BLaER1 (cell line): Measurements from ENCODE around the gene DRC3.

Experiments used
- H3K27ac ChIP-seq: shearing (Covaris generic); formaldehyde crosslinking; 2 replicates; pipeline ENCODE4 v1.8.1; 2022
- H3K27me3 ChIP-seq: shearing (Covaris generic); formaldehyde crosslinking; 2 replicates; pipeline ENCODE4 v1.8.1; 2022
- H3K36me3 ChIP-seq: shearing (Covaris generic); formaldehyde crosslinking; 2 replicates; pipeline ENCODE4 v1.8.1; 2022
- H3K4me1 ChIP-seq: shearing (Covaris generic); formaldehyde crosslinking; 2 replicates; pipeline ENCODE4 v1.8.1; 2022
- H3K4me2 ChIP-seq: shearing (Covaris generic); formaldehyde crosslinking; 2 replicates; pipeline ENCODE4 v1.8.1; 2022
- H3K4me3 ChIP-seq: shearing (Covaris generic); formaldehyde crosslinking; 2 replicates; pipeline ENCODE4 v1.8.1; 2022
- H3K9ac ChIP-seq: shearing (Covaris generic); formaldehyde crosslinking; 2 replicates; pipeline ENCODE4 v1.8.1; 2022
- H3K9me3 ChIP-seq: shearing (Covaris generic); formaldehyde crosslinking; 2 replicates; pipeline ENCODE4 v1.8.1; 2022
- H4K20me1 ChIP-seq: shearing (Covaris generic); formaldehyde crosslinking; 2 replicates; pipeline ENCODE4 v1.8.1; 2022
- Cebpa-rat ChIP-seq: shearing (Covaris generic); IDR thresholded peaks from 2 replicates; pipeline ENCODE4 v1.8.1; 2022

The DRC3 gene

DNA sequence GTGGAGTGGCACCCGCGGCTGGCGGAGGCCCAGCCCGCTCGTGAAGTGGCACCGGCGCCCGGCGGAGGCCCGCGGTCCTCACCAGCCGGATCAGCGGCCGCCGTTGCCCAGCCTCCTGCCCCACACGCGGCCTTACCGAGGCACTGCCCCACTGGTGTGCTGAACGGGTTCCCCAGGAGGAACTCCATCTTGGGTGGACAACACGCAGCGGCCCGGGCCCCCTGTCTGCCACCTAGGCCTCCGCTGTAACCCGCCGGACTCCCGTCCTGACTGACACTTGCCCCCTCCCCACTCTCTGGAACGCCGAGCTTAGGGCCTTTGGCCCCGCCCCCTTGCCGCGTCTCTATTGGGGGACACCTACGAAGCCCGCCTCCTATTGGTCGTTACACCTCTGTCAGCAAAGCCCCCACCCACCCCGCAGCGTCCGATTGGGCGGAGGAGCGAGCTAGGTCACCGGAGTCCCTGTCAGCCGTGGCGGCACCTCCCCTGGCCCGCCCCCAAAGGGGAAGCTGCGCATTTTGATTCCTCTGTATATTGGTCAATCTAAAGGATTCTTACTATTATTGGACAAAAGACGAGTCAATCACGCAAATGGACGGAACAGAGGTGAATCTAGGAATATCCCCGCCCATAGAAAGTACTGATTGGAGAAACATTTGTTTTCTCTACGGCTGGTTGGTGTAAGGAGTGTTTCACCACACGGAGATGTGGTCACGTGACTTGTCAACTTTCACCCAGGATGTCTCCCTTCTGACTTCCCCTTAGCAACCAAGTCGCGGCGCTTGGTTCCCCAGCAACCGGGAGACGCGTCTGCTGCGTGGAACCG lies at the start of gene DRC3, which contains the start of gene TOM1L2:
DRC3 (plus strand) TSS at position 737 of the 826 bp plus-strand sequence. CDS start 4,737 bp downstream, outside the sequence.
TOM1L2 (minus strand) TSS at position 275 of the 826 bp plus-strand sequence; CDS start at position 188, 87 bp downstream.
- no peak for TF ChIP-seq Cebpa-rat
- H3K4me2 ChIP-seq = peak within 1 kb of the TSS; percentile 99

DNA sequence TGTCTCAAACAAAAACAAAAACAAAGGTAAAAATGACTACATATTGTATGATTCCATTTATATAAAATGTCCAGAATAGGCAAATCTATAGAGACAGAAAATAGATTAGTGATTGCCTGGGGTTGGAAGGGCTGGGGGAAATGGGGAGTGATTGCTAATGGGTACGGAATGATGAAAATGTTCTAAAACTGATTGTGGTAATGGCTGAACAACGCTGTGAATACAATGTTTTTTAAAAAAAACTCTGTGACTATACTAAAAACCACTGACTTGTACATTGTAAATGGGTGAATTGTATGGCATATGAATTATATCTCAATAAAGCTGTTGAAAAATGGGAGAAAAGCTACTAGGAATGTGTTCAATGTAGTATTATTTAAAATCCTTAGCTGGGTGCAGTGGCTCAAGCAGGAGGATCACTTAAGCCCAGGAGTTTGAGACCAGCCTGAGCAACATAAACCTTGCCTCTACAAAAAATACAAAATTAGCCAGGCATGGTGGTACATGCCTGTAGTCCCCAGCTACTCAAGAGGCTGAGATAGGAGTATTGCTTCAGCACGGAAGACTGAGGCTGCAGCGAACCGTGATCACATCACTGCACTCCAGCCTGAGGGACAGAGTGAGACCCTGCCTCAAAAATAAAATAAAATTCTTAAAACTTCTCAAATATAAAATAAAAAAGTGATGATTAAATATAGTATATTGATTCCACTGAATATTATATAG lies 48.4 kb upstream of the DRC3 start:
- H3K4me1 ChIP-seq = peaks cover 10% of the 10 kb centered on the region
- H3K9me3 ChIP-seq = no peaks in the 10 kb centered on the region
- no peaks in the 10 kb centered on the region for H4K20me1 ChIP-seq
- no peaks in the 10 kb centered on the region for H3K36me3 ChIP-seq
- no peaks in the 10 kb centered on the region for H3K27me3 ChIP-seq
- no peak overlapping the region for H3K4me2 ChIP-seq
- H3K4me3 ChIP-seq = no peak overlapping the region
- H3K27ac ChIP-seq = no peak overlapping the region
- no peak for TF ChIP-seq Cebpa-rat
- no peak overlapping the region for H3K9ac ChIP-seq

More for the DNA sequence above, at the start of gene DRC3, which contains the start of gene TOM1L2:
- Histone ChIP-seq H3K4me1 (peaks cover 20% of the 10 kb centered on the region), H3K4me3 (peak within 1 kb of the TSS; percentile 82), H3K36me3 (no peaks in the 10 kb centered on the region), H3K27me3 (no peaks in the 10 kb centered on the region), H4K20me1 (peaks cover 35% of the 10 kb centered on the region), H3K9ac (peak within 1 kb of the TSS; percentile 78), H3K27ac (peak within 1 kb of the TSS; percentile 47), H3K9me3 (no peaks in the 10 kb centered on the region)

- no peak for TF ChIP-seq Cebpa-rat
- Histone ChIP-seq H4K20me1 (no peaks in the 10 kb centered on the region), H3K4me2 (no peak overlapping the region), H3K4me3 (no peak overlapping the region), H3K27ac (no peak overlapping the region), H3K9me3 (no peaks in the 10 kb centered on the region), H3K36me3 (no peaks in the 10 kb centered on the region), H3K4me1 (peaks cover 5% of the 10 kb centered on the region), H3K9ac (no peak overlapping the region), H3K27me3 (no peaks in the 10 kb centered on the region)
Measured at GRCh38 chr17:17924857-17925250, 47.8 kb upstream of the DRC3 start.

- Histone ChIP-seq H3K4me3 (no peak overlapping the region), H4K20me1 (no peaks in the 10 kb centered on the region), H3K36me3 (no peaks in the 10 kb centered on the region), H3K9me3 (no peaks in the 10 kb centered on the region), H3K27me3 (no peaks in the 10 kb centered on the region), H3K4me2 (no peak overlapping the region), H3K4me1 (no peaks in the 10 kb centered on the region), H3K9ac (no peak overlapping the region), H3K27ac (no peak overlapping the region)
- no peak for TF ChIP-seq Cebpa-rat
Measured at GRCh38 chr17:17926036-17926435, 46.6 kb upstream of the DRC3 start.

DNA sequence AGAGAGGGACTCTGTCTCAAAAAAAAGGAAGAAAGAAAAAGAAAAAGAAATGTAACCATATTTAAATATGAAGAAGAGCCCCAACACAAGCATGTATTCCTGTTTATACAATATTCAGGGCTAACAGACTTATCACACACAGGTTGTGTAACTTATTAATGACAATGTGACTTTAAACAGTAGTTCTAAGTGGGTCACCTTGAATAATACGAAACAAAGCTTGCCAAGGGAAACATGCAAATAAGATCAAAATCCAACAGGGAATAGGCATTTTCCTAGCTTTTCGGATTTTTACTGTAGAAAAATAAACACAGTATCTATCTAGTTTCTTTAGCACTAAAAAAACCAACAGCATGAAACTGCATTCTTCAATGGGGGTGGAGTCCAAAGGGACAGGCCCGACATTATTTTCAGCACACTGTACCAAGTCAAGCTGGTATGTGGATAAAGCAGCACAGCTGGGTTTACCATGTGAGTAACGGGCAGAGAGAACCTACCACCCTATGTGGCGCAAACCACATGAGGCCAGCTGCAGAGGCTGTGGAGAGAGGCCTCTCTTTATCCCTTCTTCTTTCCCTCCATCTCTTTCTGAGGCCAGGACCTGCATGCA lies 45.7 kb upstream of the DRC3 start:
- Histone ChIP-seq H3K9me3 (no peaks in the 10 kb centered on the region), H3K4me3 (no peak overlapping the region), H3K27me3 (no peaks in the 10 kb centered on the region), H4K20me1 (no peaks in the 10 kb centered on the region), H3K4me1 (no peaks in the 10 kb centered on the region), H3K27ac (no peak overlapping the region), H3K36me3 (no peaks in the 10 kb centered on the region), H3K9ac (no peak overlapping the region), H3K4me2 (no peak overlapping the region)
- no peak for TF ChIP-seq Cebpa-rat

- Histone ChIP-seq H3K4me1 (no peaks in the 10 kb centered on the region), H3K27me3 (no peaks in the 10 kb centered on the region), H3K4me2 (no peak overlapping the region), H3K9me3 (no peaks in the 10 kb centered on the region), H3K9ac (no peak overlapping the region), H3K4me3 (no peak overlapping the region), H4K20me1 (no peaks in the 10 kb centered on the region), H3K36me3 (no peaks in the 10 kb centered on the region), H3K27ac (no peak overlapping the region)
- no peak for TF ChIP-seq Cebpa-rat
Measured at GRCh38 chr17:17928398-17929287, 44.0 kb upstream of the DRC3 start.

DNA sequence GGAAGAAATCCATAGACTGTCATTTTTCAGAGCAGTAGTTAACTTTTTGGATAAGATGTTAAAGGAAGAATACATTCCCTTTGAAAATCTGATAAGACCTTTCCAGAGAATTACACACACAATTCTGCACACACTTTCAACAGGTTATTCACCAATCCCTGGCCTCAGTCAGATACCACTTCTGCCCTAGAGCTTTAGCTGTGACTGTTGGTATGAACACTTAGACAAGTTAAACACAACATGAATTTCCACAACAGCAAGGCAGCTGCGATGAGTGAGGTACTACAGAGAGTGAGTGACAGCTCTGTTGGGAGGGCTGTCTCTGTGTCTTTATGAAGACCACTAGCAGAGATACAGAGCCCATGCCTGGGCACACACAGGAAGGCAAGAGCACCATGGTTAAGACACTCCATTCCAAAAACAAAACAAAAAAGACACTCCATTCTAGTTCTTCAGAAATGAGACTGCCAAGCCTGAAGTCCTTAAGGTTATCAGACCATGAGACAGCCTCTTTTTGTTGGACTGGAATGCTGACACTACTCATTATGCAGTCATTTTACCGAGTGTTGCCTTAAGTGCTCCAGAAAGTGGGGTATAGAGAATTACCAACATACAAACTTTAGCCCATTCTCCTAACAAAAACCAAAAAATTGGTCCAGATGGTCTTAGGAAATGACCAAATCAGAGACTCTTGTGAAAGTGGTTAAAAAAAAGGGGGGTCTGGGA lies 42.8 kb upstream of the DRC3 start:
- no peaks in the 10 kb centered on the region for H4K20me1 ChIP-seq
- TF ChIP-seq Cebpa-rat = no peak

DNA sequence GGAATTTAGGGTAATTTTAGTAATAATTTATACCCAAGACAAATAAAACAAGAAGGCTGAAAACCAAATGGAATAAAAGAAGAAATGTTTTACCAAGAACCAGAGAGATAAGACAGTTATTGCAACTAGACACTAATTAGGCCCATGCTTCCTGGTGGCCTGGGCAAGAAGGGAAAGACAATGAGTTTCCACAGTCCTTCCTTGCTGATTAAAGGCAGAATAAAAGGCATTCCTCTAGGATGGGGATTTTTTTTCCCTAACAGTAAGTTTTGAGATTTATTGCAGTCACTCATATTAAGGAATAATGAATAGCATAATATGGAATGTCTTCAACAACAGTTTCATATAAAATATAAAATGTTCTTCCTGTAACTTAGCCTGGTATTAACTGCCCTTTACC lies 42.0 kb upstream of the DRC3 start:
- Histone ChIP-seq H3K4me2 (no peak overlapping the region), H3K27me3 (no peaks in the 10 kb centered on the region), H3K9me3 (no peaks in the 10 kb centered on the region), H3K9ac (no peak overlapping the region), H3K36me3 (no peaks in the 10 kb centered on the region), H3K4me3 (no peak overlapping the region), H4K20me1 (peaks cover 4% of the 10 kb centered on the region; the same call in 1 of the 2 replicates), H3K4me1 (peaks cover 18% of the 10 kb centered on the region), H3K27ac (no peak overlapping the region)
- no peak for TF ChIP-seq Cebpa-rat

More for the DNA sequence above, 42.8 kb upstream of the DRC3 start:
- no peaks in the 10 kb centered on the region for H3K27me3 ChIP-seq
- no peaks in the 10 kb centered on the region for H3K36me3 ChIP-seq
- H3K9me3 ChIP-seq = no peaks in the 10 kb centered on the region
- peaks cover 10% of the 10 kb centered on the region for H3K4me1 ChIP-seq
- H3K9ac ChIP-seq = no peak overlapping the region
- no peak overlapping the region for H3K27ac ChIP-seq
- no peak overlapping the region for H3K4me2 ChIP-seq
- no peak overlapping the region for H3K4me3 ChIP-seq

DNA sequence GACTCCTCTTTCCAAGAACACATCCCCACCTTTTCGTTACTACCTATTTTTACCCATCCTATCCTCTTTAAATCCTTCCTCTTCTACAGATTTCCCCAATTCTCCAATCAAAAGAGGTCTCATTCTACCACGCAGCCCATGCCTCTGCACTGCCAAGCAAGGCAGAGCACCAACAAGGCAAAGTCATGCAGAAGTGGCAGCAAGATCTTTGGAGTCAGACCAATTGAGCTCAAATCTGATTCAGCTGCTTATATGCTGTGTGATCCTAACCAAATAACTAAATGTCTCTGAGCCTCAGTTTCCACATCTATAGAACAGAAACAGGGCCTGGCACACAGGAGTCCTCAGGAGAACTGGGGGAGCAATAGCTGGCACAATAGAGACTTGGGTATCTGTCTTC lies 41.5 kb upstream of the DRC3 start:
- Histone ChIP-seq H3K4me3 (no peak overlapping the region), H3K9me3 (no peaks in the 10 kb centered on the region)
- no peak for TF ChIP-seq Cebpa-rat

More for the DNA sequence above, 41.5 kb upstream of the DRC3 start:
- Histone ChIP-seq H4K20me1 (peaks cover 8% of the 10 kb centered on the region; the same call in 1 of the 2 replicates), H3K27me3 (no peaks in the 10 kb centered on the region), H3K4me2 (no peak overlapping the region), H3K27ac (no peak overlapping the region), H3K9ac (no peak overlapping the region), H3K4me1 (peaks cover 22% of the 10 kb centered on the region), H3K36me3 (no peaks in the 10 kb centered on the region)
